Endodermal cell (in vitro differentiated cells): ENCODE results near the gene C6orf15. TPM values are rescaled to one million over a fixed set of nuclear protein-coding genes. Genes with fewer than 3 reads are reported as not detected.

Source experiments
- DNase-seq: peaks from one replicate; pipeline ENCODE4 v3.0.0-alpha.2; 2017
- H3K27ac ChIP-seq: 2 replicates; pipeline ENCODE4 v1.5.1; 2013; ENCODE audit warnings: mild to moderate bottlenecking, low read depth, low read length, moderate library complexity
- H3K27me3 ChIP-seq: 2 replicates; pipeline ENCODE4 v1.6.1; 2013; ENCODE audit warnings: mild to moderate bottlenecking, low read length, moderate library complexity; ENCODE audit not compliant: insufficient read depth, control insufficient read depth, poor library complexity, severe bottlenecking
- H3K36me3 ChIP-seq: 2 replicates; pipeline ENCODE4 v1.7.0; 2013; ENCODE audit warnings: mild to moderate bottlenecking, low read length, moderate library complexity; ENCODE audit not compliant: control insufficient read depth, insufficient read depth
- H3K4me1 ChIP-seq: one replicate; pipeline ENCODE4 v1.7.0; 2013; ENCODE audit warnings: low read length; ENCODE audit not compliant: control insufficient read depth, insufficient read depth
- H3K4me3 ChIP-seq: 2 replicates; pipeline ENCODE4 v1.5.1; 2013; ENCODE audit warnings: mild to moderate bottlenecking, low read length, moderate library complexity
- H3K9ac ChIP-seq: 2 replicates; pipeline ENCODE4 v1.6.1; 2013; ENCODE audit warnings: mild to moderate bottlenecking, low read length, moderate library complexity; ENCODE audit not compliant: poor library complexity, severe bottlenecking; ENCODE audit errors: extremely low read depth
- H3K9me3 ChIP-seq: 2 replicates; pipeline ENCODE4 v1.6.1; 2013; ENCODE audit warnings: mild to moderate bottlenecking, low read length, moderate library complexity; ENCODE audit not compliant: control insufficient read depth
- H3K27ac Mint-ChIP-seq: 2 replicates; pipeline ENCODE4 v1.8.0; 2020; ENCODE audit warnings: mixed read lengths
- H3K27me3 Mint-ChIP-seq: 2 replicates; pipeline ENCODE4 v1.8.0; 2021; ENCODE audit warnings: mild to moderate bottlenecking, mixed read lengths; ENCODE audit not compliant: insufficient read depth
- H3K36me3 Mint-ChIP-seq: 2 replicates; pipeline ENCODE4 v1.8.0; 2020; ENCODE audit warnings: low read depth, mixed read lengths
- H3K4me1 Mint-ChIP-seq: 2 replicates; pipeline ENCODE4 v1.8.0; 2020; ENCODE audit warnings: mixed read lengths
- H3K4me3 Mint-ChIP-seq: 2 replicates; pipeline ENCODE4 v1.8.0; 2020; ENCODE audit warnings: mild to moderate bottlenecking, moderate library complexity, mixed read lengths
- H3K9me3 Mint-ChIP-seq: 2 replicates; pipeline ENCODE4 v1.8.0; 2020; ENCODE audit warnings: mild to moderate bottlenecking, mixed read lengths
- CTCF ChIP-seq: fragments of 200-600 bp; sonication (generic); conservative IDR thresholded peaks from 2 replicates; pipeline ENCODE4 v1.5.0; 2021; ENCODE audit warnings: antibody characterized with exemption, mild to moderate bottlenecking
- WGBS, 2 experiments: methylation state at CpG; one replicate each; pipeline versions ENCODE4 v1.1.5 to v1.1.7; 2013; ENCODE audit warnings: missing lambda C conversion rate in 2 of 2, mixed read lengths in 1 of 2; ENCODE audit not compliant: insufficient coverage in 1 of 2, insufficient read length in 1 of 2; 5-methylcytosine and 5-hydroxymethylcytosine counted together
- total RNA-seq, 2 donors: library from RNA; stranded (reverse); fragmentation: NEBNext Ultra II Directional in 1 of 2; extraction: Animal tissue kit (Norgen Biotek cat#: 25700) in 1 of 2; gene quantifications; 2 replicates in 1 of 2; 3 replicates in 1 of 2; pipeline ENCODE4 v1.2.1, GENCODE V29; 2021

Gene C6orf15
- total RNA-seq, 2 donors from 2014 or later, result not detected

- no peaks in the 10 kb centered on the region for H3K27me3 ChIP-seq
- peaks cover 2% of the 10 kb centered on the region for H3K27me3 Mint-ChIP-seq
- no peak for DNase-seq
- H3K9me3 ChIP-seq, result no peaks in the 10 kb centered on the region
- no peak overlapping the region for H3K4me3 Mint-ChIP-seq
- no peak overlapping the region for H3K9ac ChIP-seq
- H3K4me1 ChIP-seq, result peaks cover 11% of the 10 kb centered on the region
- no peak overlapping the region for H3K27ac ChIP-seq
- H3K4me3 ChIP-seq, result no peak overlapping the region
- no peaks in the 10 kb centered on the region for H3K36me3 ChIP-seq
- no peaks in the 10 kb centered on the region for H3K36me3 Mint-ChIP-seq
- no peak overlapping the region for H3K27ac Mint-ChIP-seq
- no peak for TF ChIP-seq CTCF
- peaks cover 30% of the 10 kb centered on the region for H3K4me1 Mint-ChIP-seq
- no peaks in the 10 kb centered on the region for H3K9me3 Mint-ChIP-seq
- WGBS, 2 experiments, result 80 to 83% methylated on average over 5 to 6 of the region's 6 CpGs
Observed at GRCh38 chr6:31132806-31133205, 20.4 kb upstream of the C6orf15 start.

GRCh38 chr6:31131595-31131994, 19.2 kb upstream of the C6orf15 start:
- Histone ChIP-seq H3K36me3 (no peaks in the 10 kb centered on the region), H3K4me3 (no peak overlapping the region), H3K27ac (no peak overlapping the region), H3K27me3 (no peaks in the 10 kb centered on the region), H3K9ac (no peak overlapping the region), H3K4me1 (peaks cover 19% of the 10 kb centered on the region), H3K9me3 (no peaks in the 10 kb centered on the region)
- H3K27ac Mint-ChIP-seq, result no peak overlapping the region
- WGBS, 2 experiments, result 82 to 89% methylated on average over 3 of the region's 3 CpGs
- H3K4me1 Mint-ChIP-seq, result peaks cover 36% of the 10 kb centered on the region
- no peaks in the 10 kb centered on the region for H3K36me3 Mint-ChIP-seq
- H3K4me3 Mint-ChIP-seq, result no peak overlapping the region
- no peaks in the 10 kb centered on the region for H3K9me3 Mint-ChIP-seq
- DNase-seq, result no peak
- TF ChIP-seq CTCF, result no peak
- no peaks in the 10 kb centered on the region for H3K27me3 Mint-ChIP-seq

DNA sequence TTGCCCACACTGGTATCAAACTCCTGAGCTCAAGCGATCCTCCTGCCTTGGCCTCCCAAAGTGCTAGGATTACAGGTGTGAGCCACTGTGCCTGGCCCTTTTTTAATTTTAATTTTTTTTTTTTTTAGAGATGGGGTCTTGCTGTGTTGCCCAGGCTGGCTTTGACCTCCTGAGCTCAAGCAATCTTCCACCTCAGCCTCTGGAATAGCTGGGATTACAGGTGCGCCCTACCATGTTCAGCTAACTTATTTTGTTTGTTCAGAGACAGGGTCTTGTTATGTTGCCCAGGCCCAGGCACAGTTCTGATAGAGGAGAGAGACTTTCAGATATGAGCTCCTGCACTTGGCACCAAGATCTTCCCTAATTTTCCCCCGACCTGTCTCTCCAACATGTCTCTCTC, 18.4 kb upstream of the C6orf15 start:
- TF ChIP-seq CTCF, result no peak
- Mint-ChIP-seq H3K36me3 (no peaks in the 10 kb centered on the region), H3K9me3 (no peaks in the 10 kb centered on the region), H3K27me3 (no peaks in the 10 kb centered on the region), H3K4me3 (no peak overlapping the region), H3K4me1 (peaks cover 39% of the 10 kb centered on the region), H3K27ac (no peak overlapping the region)
- WGBS, 2 experiments, result 79 to 93% methylated on average over 3 of the region's 3 CpGs
- Histone ChIP-seq H3K36me3 (no peaks in the 10 kb centered on the region), H3K27me3 (no peaks in the 10 kb centered on the region), H3K9ac (no peak overlapping the region), H3K4me3 (no peak overlapping the region), H3K9me3 (no peaks in the 10 kb centered on the region), H3K4me1 (peaks cover 19% of the 10 kb centered on the region), H3K27ac (no peak overlapping the region)
- DNase-seq, result no peak
